ENCODE data around the gene DAB1. TPM values are rescaled to one million over a fixed set of nuclear protein-coding genes. Genes with fewer than 3 reads are reported as not detected.

Gene DAB1
- polyA plus RNA-seq, 1 donor from 2014 or later, result 11.4 TPM

- no peak overlapping the region for H3K9ac ChIP-seq (ENCODE audit: low read length)
- no peaks in the 10 kb centered on the region for H3K9me2 ChIP-seq (ENCODE audit: insufficient read depth, low read length)
- H3F3A ChIP-seq (ENCODE audit: insufficient read depth, low read length, poor library complexity, severe bottlenecking), result no peaks in the 10 kb centered on the region
- H4K20me1 ChIP-seq (ENCODE audit: insufficient read depth), result no peaks in the 10 kb centered on the region
- TF ChIP-seq CTCF (IDR thresholded peaks at IDR 0.05; ENCODE audit: poor library complexity, severe bottlenecking), result no peak
- H2AFZ ChIP-seq (ENCODE audit: low read depth, low read length), result no peak overlapping the region
- no peak overlapping the region for H3K27ac ChIP-seq (ENCODE audit: low read length)
- no peaks in the 10 kb centered on the region for H3K36me3 ChIP-seq (ENCODE audit: insufficient read depth, low read length)
- H3K4me3 ChIP-seq (ENCODE audit: low read length), result no peak overlapping the region
- H3K27me3 ChIP-seq (ENCODE audit: insufficient read depth, low read depth, low read length), result no peaks in the 10 kb centered on the region
- H3K4me2 ChIP-seq (ENCODE audit: low read length), result no peak overlapping the region
- no peaks in the 10 kb centered on the region for H3K9me3 ChIP-seq (ENCODE audit: low read length)
- no peaks in the 10 kb centered on the region for H3K79me2 ChIP-seq (replicated peaks; ENCODE audit: insufficient read depth, low read length)
These were observed 260.1 kb downstream of the DAB1 start for GRCh38 chr1:57163789-57164188.

GRCh38 chr1:57163325-57163724 lies 260.5 kb downstream of the DAB1 start:
- H3K4me3 ChIP-seq (ENCODE audit: low read length), result no peak overlapping the region
- no peaks in the 10 kb centered on the region for H3K79me2 ChIP-seq (replicated peaks; ENCODE audit: insufficient read depth, low read length)
- H3K9me3 ChIP-seq (ENCODE audit: low read length), result no peaks in the 10 kb centered on the region
- no peaks in the 10 kb centered on the region for H3K9me2 ChIP-seq (ENCODE audit: insufficient read depth, low read length)
- no peak overlapping the region for H2AFZ ChIP-seq (ENCODE audit: low read depth, low read length)
- H3K27me3 ChIP-seq (ENCODE audit: insufficient read depth, low read depth, low read length), result no peaks in the 10 kb centered on the region
- H3K36me3 ChIP-seq (ENCODE audit: insufficient read depth, low read length), result no peaks in the 10 kb centered on the region
- no peaks in the 10 kb centered on the region for H4K20me1 ChIP-seq (ENCODE audit: insufficient read depth)
- H3K9ac ChIP-seq (ENCODE audit: low read length), result no peak overlapping the region
- TF ChIP-seq RAD21 (conservative IDR thresholded peaks at IDR 0.05) (no peak), TAF1 (IDR thresholded peaks at IDR 0.05; ENCODE audit: low read depth) (no peak), MXI1 (conservative IDR thresholded peaks at IDR 0.05; ENCODE audit: poor library complexity, severe bottlenecking) (no peak), SMC3 (conservative IDR thresholded peaks at IDR 0.05; ENCODE audit: poor library complexity) (no peak), POLR2AphosphoS5 (IDR thresholded peaks at IDR 0.05) (no peak), CTCF (IDR thresholded peaks at IDR 0.05; ENCODE audit: poor library complexity, severe bottlenecking) (no peak), EP300 (conservative IDR thresholded peaks at IDR 0.05; ENCODE audit: poor library complexity, severe bottlenecking) (no peak), EZH2 (IDR thresholded peaks at IDR 0.05; ENCODE audit: borderline replicate concordance, insufficient read depth, low read length, poor library complexity, severe bottlenecking) (no peak)
- TF ChIP-seq, protein P1, sequence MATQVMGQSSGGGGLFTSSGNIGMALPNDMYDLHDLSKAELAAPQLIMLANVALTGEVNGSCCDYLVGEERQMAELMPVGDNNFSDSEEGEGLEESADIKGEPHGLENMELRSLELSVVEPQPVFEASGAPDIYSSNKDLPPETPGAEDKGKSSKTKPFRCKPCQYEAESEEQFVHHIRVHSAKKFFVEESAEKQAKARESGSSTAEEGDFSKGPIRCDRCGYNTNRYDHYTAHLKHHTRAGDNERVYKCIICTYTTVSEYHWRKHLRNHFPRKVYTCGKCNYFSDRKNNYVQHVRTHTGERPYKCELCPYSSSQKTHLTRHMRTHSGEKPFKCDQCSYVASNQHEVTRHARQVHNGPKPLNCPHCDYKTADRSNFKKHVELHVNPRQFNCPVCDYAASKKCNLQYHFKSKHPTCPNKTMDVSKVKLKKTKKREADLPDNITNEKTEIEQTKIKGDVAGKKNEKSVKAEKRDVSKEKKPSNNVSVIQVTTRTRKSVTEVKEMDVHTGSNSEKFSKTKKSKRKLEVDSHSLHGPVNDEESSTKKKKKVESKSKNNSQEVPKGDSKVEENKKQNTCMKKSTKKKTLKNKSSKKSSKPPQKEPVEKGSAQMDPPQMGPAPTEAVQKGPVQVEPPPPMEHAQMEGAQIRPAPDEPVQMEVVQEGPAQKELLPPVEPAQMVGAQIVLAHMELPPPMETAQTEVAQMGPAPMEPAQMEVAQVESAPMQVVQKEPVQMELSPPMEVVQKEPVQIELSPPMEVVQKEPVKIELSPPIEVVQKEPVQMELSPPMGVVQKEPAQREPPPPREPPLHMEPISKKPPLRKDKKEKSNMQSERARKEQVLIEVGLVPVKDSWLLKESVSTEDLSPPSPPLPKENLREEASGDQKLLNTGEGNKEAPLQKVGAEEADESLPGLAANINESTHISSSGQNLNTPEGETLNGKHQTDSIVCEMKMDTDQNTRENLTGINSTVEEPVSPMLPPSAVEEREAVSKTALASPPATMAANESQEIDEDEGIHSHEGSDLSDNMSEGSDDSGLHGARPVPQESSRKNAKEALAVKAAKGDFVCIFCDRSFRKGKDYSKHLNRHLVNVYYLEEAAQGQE (IDR thresholded peaks at IDR 0.05; ENCODE audit: borderline replicate concordance), result no peak
- H3F3A ChIP-seq (ENCODE audit: insufficient read depth, low read length, poor library complexity, severe bottlenecking), result no peaks in the 10 kb centered on the region
- H3K27ac ChIP-seq (ENCODE audit: low read length), result no peak overlapping the region
- H3K4me2 ChIP-seq (ENCODE audit: low read length), result no peak overlapping the region

Data from neural cell (in vitro differentiated cells).